PC-3 (cell line): Measurements from ENCODE around the gene ANKRD2. TPM values are rescaled to one million over a fixed set of nuclear protein-coding genes. Genes with fewer than 3 reads are reported as not detected.

Experiments
- ATAC-seq: fragments of 200-7000 bp; cut with Tn5 transposase; 2 replicates; pipeline ENCODE4 v1.9.1; 2020; ENCODE audit warnings: mild to moderate bottlenecking, moderate library complexity
- BruUV-seq: library from RNA; stranded (reverse); fragments of 400-500 nt; replicated peaks from 2 replicates; lab custom pipeline; 2021; lab: Mats Ljungman, UMichigan
- CTCF ChIA-PET: fragments of 300-600 bp; sonication (Branson Sonifier 250); formaldehyde crosslinking; loops from one replicate; lab custom pipeline; 2022; ENCODE audit warnings: antibody characterized with exemption; lab: Charles Lee
- POLR2A ChIA-PET: fragments of 300-600 bp; sonication (Branson Sonifier 250); formaldehyde crosslinking; loops from one replicate; lab custom pipeline; 2022; ENCODE audit warnings: antibody characterized with exemption; ENCODE audit not compliant: unreplicated experiment; lab: Charles Lee
- DNase-seq: peaks from one replicate; pipeline ENCODE4 v3.0.0-alpha.2; 2015
- H2AFZ ChIP-seq: fragments of 300-600 bp; sonication (generic); 2 replicates; pipeline ENCODE4 v1.6.0; 2016; ENCODE audit warnings: antibody characterized with exemption, low read length
- H3F3A ChIP-seq: fragments of 300-600 bp; sonication (generic); one replicate; pipeline ENCODE4 v1.6.0; 2017; ENCODE audit warnings: antibody characterized with exemption, low read length, control low read depth, mild to moderate bottlenecking; ENCODE audit not compliant: unreplicated experiment
- H3K27ac ChIP-seq: fragments of 300-600 bp; sonication (generic); 2 replicates; pipeline ENCODE4 v1.5.1; 2016; ENCODE audit warnings: mild to moderate bottlenecking, low read length
- H3K27me3 ChIP-seq: fragments of 300-600 bp; sonication (generic); 2 replicates; pipeline ENCODE4 v1.6.1; 2016; ENCODE audit warnings: low read length, mixed read lengths
- H3K36me3 ChIP-seq: fragments of 300-600 bp; sonication (generic); 2 replicates; pipeline ENCODE4 v1.6.1; 2016; ENCODE audit warnings: low read depth, mixed run types, low read length, mixed read lengths
- H3K4me1 ChIP-seq: fragments of 300-600 bp; sonication (generic); 2 replicates; pipeline ENCODE4 v1.5.1; 2016; ENCODE audit warnings: low read length; ENCODE audit not compliant: insufficient read depth
- H3K4me2 ChIP-seq: fragments of 300-600 bp; sonication (generic); 2 replicates; pipeline ENCODE4 v1.6.0; 2016; ENCODE audit warnings: low read length
- H3K4me3 ChIP-seq: fragments of 300-600 bp; sonication (generic); 2 replicates; pipeline ENCODE4 v1.5.1; 2016; ENCODE audit warnings: mild to moderate bottlenecking, low read length, mixed read lengths
- H3K79me2 ChIP-seq: fragments of 300-600 bp; sonication (generic); 2 replicates; pipeline ENCODE4 v1.6.1; 2017; ENCODE audit warnings: low read length, mixed read lengths
- H3K9ac ChIP-seq: fragments of 300-600 bp; sonication (generic); 2 replicates; pipeline ENCODE4 v1.6.0; 2016; ENCODE audit warnings: mild to moderate bottlenecking, low read length
- H3K9me2 ChIP-seq: fragments of 300-600 bp; sonication (generic); replicated peaks from 2 replicates; pipeline ENCODE4 v1.6.1; 2016; ENCODE audit warnings: mixed run types, low read length, mixed read lengths
- H3K9me3 ChIP-seq: fragments of 300-600 bp; sonication (generic); 2 replicates; pipeline ENCODE4 v1.6.1; 2016; ENCODE audit warnings: low read length, mixed read lengths
- H4K20me1 ChIP-seq: fragments of 300-600 bp; sonication (generic); 2 replicates; pipeline ENCODE4 v1.6.1; 2016; ENCODE audit warnings: low read length, mixed read lengths
- EZH2 ChIP-seq: fragments of 300-600 bp; sonication (generic); IDR thresholded peaks from one replicate; pipeline ENCODE4 v1.6.1; 2017; ENCODE audit warnings: antibody characterized with exemption, mild to moderate bottlenecking, low read length; ENCODE audit not compliant: unreplicated experiment
- EZH2phosphoT487 ChIP-seq: fragments of 300-600 bp; sonication (generic); IDR thresholded peaks from 2 replicates; pipeline ENCODE4 v1.6.1; 2018; ENCODE audit warnings: mild to moderate bottlenecking, antibody characterized with exemption, low read length, borderline replicate concordance
- intact Hi-C: fragments of 100-400 bp; cut with micrococcal nuclease; formaldehyde crosslinking; loops from 2 replicates; pipeline ENCODE4 v1.9.0; 2023
- total RNA-seq: library from RNA; depleted of rRNA; stranded (reverse); fragments of >200 nt; gene quantifications from 2 replicates; pipeline ENCODE4 v1.2.3, GENCODE V29; 2014
- TF ChIP-seq, protein P1 (sequence below): fragments of 300-600 bp; sonication (generic); conservative IDR thresholded peaks from 2 replicates; pipeline ENCODE4 v1.5.1; 2017; ENCODE audit warnings: antibody characterized with exemption, low read depth, mild to moderate bottlenecking, low read length

Gene ANKRD2
- total RNA-seq, 1 experiment from 2014 or later: 1.8 TPM

DNA sequence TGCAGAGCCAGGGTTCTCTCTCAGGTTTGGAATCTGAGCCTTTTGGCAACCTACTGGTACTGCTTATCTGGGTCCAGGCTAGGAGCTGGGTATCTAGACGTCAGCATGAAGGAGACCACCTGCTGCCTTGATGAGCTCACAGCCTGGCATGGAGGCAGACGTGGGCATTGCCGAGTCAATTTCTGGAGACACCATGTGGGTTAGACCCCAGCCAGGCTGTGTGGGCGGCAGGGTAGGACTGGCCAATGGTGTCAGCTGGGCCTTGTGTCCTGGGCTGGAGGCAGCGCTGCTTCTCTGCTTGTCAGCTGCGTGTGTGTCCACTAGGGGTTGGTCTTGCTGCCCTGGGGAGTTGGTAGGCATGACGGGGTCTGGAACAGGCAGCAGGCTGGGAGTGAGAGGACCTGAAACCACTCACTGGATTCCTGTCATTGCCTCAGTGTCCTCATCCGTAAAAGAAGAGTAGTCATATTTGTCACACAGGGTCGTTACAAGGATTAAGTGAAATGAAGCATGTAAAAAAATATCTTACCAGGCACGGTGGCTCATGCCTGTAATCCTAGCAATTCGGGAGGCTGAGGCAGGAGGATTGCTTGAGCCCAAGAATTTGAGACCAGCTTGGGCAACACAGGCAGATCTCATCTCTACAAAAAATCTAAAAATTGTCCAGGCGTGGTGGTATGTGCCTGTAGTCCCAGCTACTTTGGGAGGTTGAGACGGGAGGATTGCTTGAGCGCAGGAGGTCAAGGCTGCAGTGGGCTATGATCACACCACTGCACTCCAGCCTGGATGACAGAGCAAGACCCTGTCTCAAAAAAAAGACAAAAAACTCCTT is 31.7 kb upstream of the ANKRD2 start:
- ChIA-PET POLR2A (no interaction called here), CTCF (no interaction called here)
- Histone ChIP-seq H3K27ac (peak overlapping the region; percentile 99; the same call in 1 of the 2 replicates), H3F3A (no peaks in the 10 kb centered on the region), H3K27me3 (no peaks in the 10 kb centered on the region), H3K9me3 (no peaks in the 10 kb centered on the region), H3K9me2 (no peaks in the 10 kb centered on the region), H2AFZ (no peak overlapping the region), H3K9ac (no peak overlapping the region), H3K36me3 (no peaks in the 10 kb centered on the region), H3K4me2 (no peak overlapping the region), H4K20me1 (no peaks in the 10 kb centered on the region), H3K4me3 (no peak overlapping the region), H3K79me2 (peaks cover 15% of the 10 kb centered on the region; the same call in 1 of the 2 replicates), H3K4me1 (peaks cover 41% of the 10 kb centered on the region)
- BruUV-seq: no TSS peak
- ATAC-seq: no peak
- DNase-seq: no peak
- TF ChIP-seq, protein P1, sequence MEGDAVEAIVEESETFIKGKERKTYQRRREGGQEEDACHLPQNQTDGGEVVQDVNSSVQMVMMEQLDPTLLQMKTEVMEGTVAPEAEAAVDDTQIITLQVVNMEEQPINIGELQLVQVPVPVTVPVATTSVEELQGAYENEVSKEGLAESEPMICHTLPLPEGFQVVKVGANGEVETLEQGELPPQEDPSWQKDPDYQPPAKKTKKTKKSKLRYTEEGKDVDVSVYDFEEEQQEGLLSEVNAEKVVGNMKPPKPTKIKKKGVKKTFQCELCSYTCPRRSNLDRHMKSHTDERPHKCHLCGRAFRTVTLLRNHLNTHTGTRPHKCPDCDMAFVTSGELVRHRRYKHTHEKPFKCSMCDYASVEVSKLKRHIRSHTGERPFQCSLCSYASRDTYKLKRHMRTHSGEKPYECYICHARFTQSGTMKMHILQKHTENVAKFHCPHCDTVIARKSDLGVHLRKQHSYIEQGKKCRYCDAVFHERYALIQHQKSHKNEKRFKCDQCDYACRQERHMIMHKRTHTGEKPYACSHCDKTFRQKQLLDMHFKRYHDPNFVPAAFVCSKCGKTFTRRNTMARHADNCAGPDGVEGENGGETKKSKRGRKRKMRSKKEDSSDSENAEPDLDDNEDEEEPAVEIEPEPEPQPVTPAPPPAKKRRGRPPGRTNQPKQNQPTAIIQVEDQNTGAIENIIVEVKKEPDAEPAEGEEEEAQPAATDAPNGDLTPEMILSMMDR: no peak
- TF ChIP-seq EZH2phosphoT487 (no peak), EZH2 (no peak)
- intact Hi-C loops: loop anchor here (5.0 kb wide), 1 partner anchor 59 kb away; no protein-coding TSS in a partner anchor

DNA sequence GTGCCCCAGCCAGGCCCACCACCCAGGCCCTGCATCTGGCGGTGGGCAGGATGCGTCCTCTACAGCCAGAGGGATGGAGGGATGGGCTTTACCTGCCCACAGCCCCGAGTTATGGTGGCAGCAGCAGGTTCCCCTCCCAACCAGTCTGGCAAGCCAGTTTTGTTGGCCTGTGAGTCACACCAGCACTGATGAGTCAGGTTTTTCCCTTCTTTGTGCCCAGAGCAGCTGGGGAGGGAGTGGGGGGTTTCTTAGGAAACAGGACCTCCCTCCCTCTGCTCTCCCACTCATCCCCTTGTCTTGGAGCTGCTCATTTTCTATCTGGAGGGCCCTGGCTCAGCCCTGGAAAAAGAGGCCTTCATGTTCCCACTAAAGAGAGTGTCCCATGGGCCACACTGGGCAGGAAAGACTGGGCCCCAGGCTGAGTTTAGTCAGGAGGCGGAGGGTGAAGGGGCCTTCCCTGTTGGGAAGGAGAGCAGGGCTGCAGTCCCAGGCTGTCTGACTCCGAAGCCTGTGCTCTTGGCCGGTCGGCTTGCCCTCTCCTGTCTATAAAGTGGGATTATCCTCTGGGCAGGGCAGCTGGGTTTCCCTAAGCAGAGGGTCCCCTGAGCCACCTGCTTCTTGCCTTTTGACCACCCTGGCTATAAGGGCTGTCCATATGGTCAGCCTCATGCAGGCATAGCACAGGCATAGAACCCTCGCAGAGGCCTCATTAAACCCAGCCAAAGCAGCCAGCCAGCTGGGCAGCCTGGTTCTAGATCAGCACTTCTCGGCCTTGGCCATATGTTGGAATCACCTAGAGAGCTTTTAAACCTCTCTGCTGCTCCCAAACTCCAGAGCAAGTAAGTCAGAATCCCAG is 30.2 kb upstream of the ANKRD2 start:
- CTCF ChIA-PET: no interaction called here
- peak overlapping the region; percentile 72 for H2AFZ ChIP-seq
- H3K79me2 ChIP-seq: peaks cover 15% of the 10 kb centered on the region; the same call in 1 of the 2 replicates
- peak overlapping the region; percentile 71 for H3K4me2 ChIP-seq
- H3K9me2 ChIP-seq: no peaks in the 10 kb centered on the region
- no peaks in the 10 kb centered on the region for H3K9me3 ChIP-seq
- H3F3A ChIP-seq: no peaks in the 10 kb centered on the region
- ATAC-seq (peak; percentile 67), DNase-seq (peak; percentile 95)
- peak overlapping the region; percentile 16; the same call in 1 of the 2 replicates for H3K4me3 ChIP-seq
- POLR2A ChIA-PET: no interaction called here
- H3K27me3 ChIP-seq: no peaks in the 10 kb centered on the region
- no peaks in the 10 kb centered on the region for H4K20me1 ChIP-seq
- no peaks in the 10 kb centered on the region for H3K36me3 ChIP-seq
- H3K4me1 ChIP-seq: peaks cover 41% of the 10 kb centered on the region
- intact Hi-C loops: loop anchor here (2.0 to 5.0 kb wide), 2 partner anchors 44 to 60 kb away; partner anchors contain the start of genes MMS19 and UBTD1
- peak overlapping the region; percentile 87 for H3K9ac ChIP-seq
- H3K27ac ChIP-seq: peak overlapping the region; percentile 99
- BruUV-seq: TSS peak; percentile 41
- TF ChIP-seq, protein P1: no peak
- TF ChIP-seq EZH2phosphoT487 (no peak), EZH2 (no peak)
